ENCODE results near the gene TFAP2B.

Gene TFAP2B

GRCh38 chr6:50831186-50831585 lies 12.5 kb downstream of the TFAP2B start:
- no peak overlapping the region for H3K27ac ChIP-seq
- TF ChIP-seq CTCF (IDR thresholded peaks at IDR 0.05; ENCODE audit: low read depth, low read length), result no peak

GRCh38 chr6:50832912-50833311 lies 14.2 kb downstream of the TFAP2B start:
- no peaks in the 10 kb centered on the region for H3K36me3 ChIP-seq
- no peaks in the 10 kb centered on the region for H3K27me3 ChIP-seq (ENCODE audit: insufficient read depth, low read depth, severe bottlenecking)
- DNase-seq, result no peak
- H3K9me3 ChIP-seq (ENCODE audit: severe bottlenecking), result no peaks in the 10 kb centered on the region
- H3K27ac ChIP-seq, result no peak overlapping the region
- H3K4me3 ChIP-seq (ENCODE audit: low read depth, low read length), result no peak overlapping the region
- no peak for TF ChIP-seq CTCF (IDR thresholded peaks at IDR 0.05; ENCODE audit: low read depth, low read length)

More at GRCh38 chr6:50831186-50831585, 12.5 kb downstream of the TFAP2B start:
- DNase-seq, result no peak
- no peak overlapping the region for H3K4me3 ChIP-seq (ENCODE audit: low read depth, low read length)
- no peaks in the 10 kb centered on the region for H3K36me3 ChIP-seq
- no peaks in the 10 kb centered on the region for H3K9me3 ChIP-seq (ENCODE audit: severe bottlenecking)
- H3K27me3 ChIP-seq (ENCODE audit: insufficient read depth, low read depth, severe bottlenecking), result no peaks in the 10 kb centered on the region

- Histone ChIP-seq H3K9me3 (ENCODE audit: severe bottlenecking) (no peaks in the 10 kb centered on the region), H3K4me3 (ENCODE audit: low read depth, low read length) (no peak overlapping the region), H3K27ac (no peak overlapping the region), H3K27me3 (ENCODE audit: insufficient read depth, low read depth, severe bottlenecking) (no peaks in the 10 kb centered on the region), H3K36me3 (no peaks in the 10 kb centered on the region)
- DNase-seq, result no peak
- TF ChIP-seq CTCF (IDR thresholded peaks at IDR 0.05; ENCODE audit: low read depth, low read length), result no peak
These were observed 16.3 kb downstream of the TFAP2B start for GRCh38 chr6:50834929-50835410.

GRCh38 chr6:50836231-50836630 lies 17.6 kb downstream of the TFAP2B start:
- no peaks in the 10 kb centered on the region for H3K27me3 ChIP-seq (ENCODE audit: insufficient read depth, low read depth, severe bottlenecking)
- no peak for TF ChIP-seq CTCF (IDR thresholded peaks at IDR 0.05; ENCODE audit: low read depth, low read length)
- no peak for DNase-seq
- H3K4me3 ChIP-seq (ENCODE audit: low read depth, low read length), result no peak overlapping the region
- H3K9me3 ChIP-seq (ENCODE audit: severe bottlenecking), result no peaks in the 10 kb centered on the region
- H3K27ac ChIP-seq, result no peak overlapping the region
- no peaks in the 10 kb centered on the region for H3K36me3 ChIP-seq

GRCh38 chr6:50837589-50838445 lies 19.1 kb downstream of the TFAP2B start:
- Histone ChIP-seq H3K36me3 (no peaks in the 10 kb centered on the region), H3K4me3 (ENCODE audit: low read depth, low read length) (no peak overlapping the region), H3K9me3 (ENCODE audit: severe bottlenecking) (no peaks in the 10 kb centered on the region), H3K27ac (no peak overlapping the region), H3K27me3 (ENCODE audit: insufficient read depth, low read depth, severe bottlenecking) (no peaks in the 10 kb centered on the region)
- DNase-seq, result no peak
- TF ChIP-seq CTCF (IDR thresholded peaks at IDR 0.05; ENCODE audit: low read depth, low read length), result no peak

Data from WERI-Rb-1 (cell line).